ENCODE measurements around the gene RPRD2. TPM values are rescaled to one million over a fixed set of nuclear protein-coding genes. Genes with fewer than 3 reads are reported as not detected.
A peak's percentile ranks its signal among the peaks of the same experiment; 100 is the strongest.

Gene RPRD2
- total and polyA plus RNA-seq, 9 of the 15 experiments (the other 6 are each of a cell fraction or from before 2014, with no cell fraction given) = 1.5 to 21.6 (median 7.7) TPM

GRCh38 chr1:150515328-150516049 is 151.5 kb downstream of the RPRD2 start, which contains the start of gene FALEC (continued):
- TF ChIP-seq FOXA1 (IDR thresholded peaks at IDR 0.05; ENCODE audit: borderline replicate concordance) (no peak), ERF (CRISPR knock-in tag; IDR thresholded peaks at IDR 0.05) (0 out of 2 replicates have a peak, but pooled peaks have one; percentile 64), HMGXB4 (CRISPR knock-in tag; IDR thresholded peaks at IDR 0.05) (peak; percentile 30), NCOA6 (IDR thresholded peaks at IDR 0.05) (no peak), ZNF586 (CRISPR knock-in tag; conservative IDR thresholded peaks at IDR 0.05) (no peak), CCAR2 (IDR thresholded peaks at IDR 0.05; ENCODE audit: low read depth, low read length) (no peak), SP2 (IDR thresholded peaks at IDR 0.05; ENCODE audit: extremely low read depth, low read depth, low read length, poor library complexity, severe bottlenecking) (peak; percentile 57), SPI1 (IDR thresholded peaks at IDR 0.05; ENCODE audit: borderline replicate concordance, low read depth, low read length) (no peak), RBM15 (IDR thresholded peaks at IDR 0.05; ENCODE audit: insufficient read depth, low read length) (no peak), DMBX1 (CRISPR knock-in tag; IDR thresholded peaks at IDR 0.05; ENCODE audit: borderline replicate concordance) (no peak; the same call in 1 of the 2 replicates), E2F6 (IDR thresholded peaks at IDR 0.05; ENCODE audit: borderline replicate concordance in 1 of 2, extremely low read depth in 1 of 2, insufficient read depth in 1 of 2, insufficient read length in 1 of 2, low read depth in 1 of 2, low read length in 1 of 2, poor library complexity in 1 of 2, severe bottlenecking in 1 of 2) (peak; percentile 35 to 71), SMARCA4 (IDR thresholded peaks at IDR 0.05) (no peak), NR2C2 (CRISPR knock-in tag; IDR thresholded peaks at IDR 0.05) (no peak), NR2C2 (tag; IDR thresholded peaks at IDR 0.05) (no peak), ZNF324 (CRISPR knock-in tag; IDR thresholded peaks at IDR 0.05) (no peak), ETS2 (tag; IDR thresholded peaks at IDR 0.05; ENCODE audit: borderline replicate concordance, poor library complexity, severe bottlenecking) (no peak), NFYB (IDR thresholded peaks at IDR 0.05; ENCODE audit: extremely low read depth, insufficient read length) (peak; percentile 91), ZNF165 (CRISPR knock-in tag; IDR thresholded peaks at IDR 0.05; ENCODE audit: borderline replicate concordance) (no peak), HINFP (tag; conservative IDR thresholded peaks at IDR 0.05; ENCODE audit: low read depth) (no peak), ZNF133 (CRISPR knock-in tag; IDR thresholded peaks at IDR 0.05) (no peak), FOXA3 (CRISPR knock-in tag; conservative IDR thresholded peaks at IDR 0.05 in 1 of 2, IDR thresholded peaks at IDR 0.05 in 1 of 2) (peak; percentile 24 to 57; a peak in 3 of 4 replicates)
